AG09319 (cell line): Measurements from ENCODE around the gene RNF19B.

Experiments used
- DNase-seq: peaks from one replicate; pipeline ENCODE4 v3.0.0-alpha.2; 2010; ENCODE audit warnings: low read depth; ENCODE audit errors: extremely low read depth
- CTCF ChIP-seq: IDR thresholded peaks from 2 replicates; pipeline ENCODE4 v1.5.1; 2011; ENCODE audit warnings: low read depth, mild to moderate bottlenecking, inconsistent platforms, low read length, moderate library complexity

RNF19B gene

GRCh38 chr1:32971576-32971975 is 7.0 kb upstream of the RNF19B start:
- no peak for TF ChIP-seq CTCF
- DNase-seq: no peak

- no peak for DNase-seq
- no peak for TF ChIP-seq CTCF
These were observed 6.5 kb upstream of the RNF19B start for GRCh38 chr1:32971156-32971555.

GRCh38 chr1:32969566-32969965 is 5.0 kb upstream of the RNF19B start:
- no peak for DNase-seq
- no peak for TF ChIP-seq CTCF

GRCh38 chr1:32967888-32968568 is 3.4 kb upstream of the RNF19B start:
- no peak for DNase-seq
- TF ChIP-seq CTCF: no peak

- no peak for TF ChIP-seq CTCF
- DNase-seq: no peak
These were observed 2.3 kb upstream of the RNF19B start for GRCh38 chr1:32966900-32967299.

GRCh38 chr1:32965251-32965747 is 690 bp upstream of the RNF19B start:
- DNase-seq: no peak
- TF ChIP-seq CTCF: no peak

GRCh38 chr1:32963746-32964460 is 706 bp downstream of the RNF19B start:
- no peak for DNase-seq
- no peak for TF ChIP-seq CTCF
